Measurements from ENCODE around the gene SLC35D2. TPM values are rescaled to one million over a fixed set of nuclear protein-coding genes. Genes with fewer than 3 reads are reported as not detected.

The SLC35D2 gene
- total RNA-seq (2014; rRNA removed; shearing (Covaris generic)) (0.44 and 1.4 TPM in 2 replicates), total RNA-seq (2022) (1.3 and 1.4 TPM in 2 replicates), Bru-seq, nascent RNA (percentile 47 among the genes with signal in this experiment), BruChase-seq, experiment 1, labeled RNA remaining after a 6-hour chase (percentile 48 among the genes with signal in this experiment), BruChase-seq, experiment 2, labeled RNA remaining after a 2-hour chase (percentile 46 among the genes with signal in this experiment)
- long read RNA-seq = 0 reads

DNA sequence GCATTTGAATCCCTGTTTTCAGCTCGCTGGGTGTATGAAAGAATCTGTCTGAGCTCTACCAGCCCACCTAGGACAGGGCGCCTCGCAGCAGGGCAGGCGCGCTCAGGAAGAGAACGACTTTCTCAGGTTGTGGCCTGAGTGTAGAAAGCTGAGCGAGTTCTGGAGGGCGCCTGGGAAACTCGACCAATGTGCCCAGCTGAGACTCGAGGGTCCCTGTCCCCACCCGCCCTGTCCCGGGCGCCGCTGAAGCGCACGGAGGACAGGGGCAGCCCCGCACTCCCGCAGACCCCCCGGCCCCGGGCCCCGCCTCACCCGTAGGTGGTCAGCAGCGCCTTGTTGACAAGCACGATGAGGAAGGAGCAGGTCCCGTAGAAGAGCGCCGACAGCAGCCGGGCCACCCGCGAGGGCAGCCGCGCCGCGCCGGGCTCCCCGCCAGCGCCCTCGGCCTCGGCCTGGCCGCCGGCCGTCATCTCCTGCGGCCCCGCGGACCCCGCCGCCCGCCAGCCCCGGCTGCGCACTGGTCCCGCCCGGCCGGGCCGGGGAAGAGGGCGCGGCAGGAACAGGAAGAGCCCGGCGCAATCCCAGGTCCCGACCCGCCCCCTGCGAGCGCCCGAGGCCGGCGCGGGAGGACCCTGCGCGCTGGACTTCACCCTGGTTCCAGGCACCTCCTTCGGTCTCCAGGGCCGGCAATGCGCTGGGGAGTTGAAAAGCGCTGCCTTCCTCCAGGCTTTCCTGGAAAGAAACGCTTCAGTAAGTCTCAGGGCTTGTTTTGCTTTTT, at the start of gene SLC35D2:
Gene SLC35D2 (minus strand): TSS at position 547 of the 778 bp plus-strand sequence. CDS start 77 bp downstream, at position 470.
- no peak within 1 kb of the TSS for H2AFZ ChIP-seq (ENCODE audit: low read length)
- H3K9me3 ChIP-seq (ENCODE audit: low read length) = no peaks in the 10 kb centered on the region
- H3K4me2 ChIP-seq (ENCODE audit: low read length) = no peak within 1 kb of the TSS
- no peaks in the 10 kb centered on the region for H3K9me2 ChIP-seq (ENCODE audit: insufficient read depth, low read length)
- no peaks in the 10 kb centered on the region for H3K4me1 ChIP-seq (ENCODE audit: insufficient read depth, low read length, poor library complexity, severe bottlenecking)
- POLR2A ChIA-PET = interaction anchor here (0.7 kb wide), 1 partner anchor 66 kb away, joined by 3 read pairs; no protein-coding TSS in a partner anchor
- no TSS peak for BruUV-seq (replicated peaks)
- CTCF ChIA-PET (ENCODE audit: unreplicated experiment) = no interaction called here
- no peak for DNase-seq (ENCODE audit: low spot score)
- H3K36me3 ChIP-seq (ENCODE audit: insufficient read depth, low read length) = peaks cover 58% of the 10 kb centered on the region
- no peak within 1 kb of the TSS for H3K27ac ChIP-seq (ENCODE audit: low read depth, low read length, poor library complexity, severe bottlenecking)
- H4K20me1 ChIP-seq (ENCODE audit: insufficient read depth, low read length) = no peaks in the 10 kb centered on the region
- no peak within 1 kb of the TSS for H3K4me3 ChIP-seq (ENCODE audit: low read depth, low read length, poor library complexity, severe bottlenecking)
- no peaks in the 10 kb centered on the region for H3K79me2 ChIP-seq (ENCODE audit: insufficient read depth, low read depth, low read length)
- TF ChIP-seq, protein P1, sequence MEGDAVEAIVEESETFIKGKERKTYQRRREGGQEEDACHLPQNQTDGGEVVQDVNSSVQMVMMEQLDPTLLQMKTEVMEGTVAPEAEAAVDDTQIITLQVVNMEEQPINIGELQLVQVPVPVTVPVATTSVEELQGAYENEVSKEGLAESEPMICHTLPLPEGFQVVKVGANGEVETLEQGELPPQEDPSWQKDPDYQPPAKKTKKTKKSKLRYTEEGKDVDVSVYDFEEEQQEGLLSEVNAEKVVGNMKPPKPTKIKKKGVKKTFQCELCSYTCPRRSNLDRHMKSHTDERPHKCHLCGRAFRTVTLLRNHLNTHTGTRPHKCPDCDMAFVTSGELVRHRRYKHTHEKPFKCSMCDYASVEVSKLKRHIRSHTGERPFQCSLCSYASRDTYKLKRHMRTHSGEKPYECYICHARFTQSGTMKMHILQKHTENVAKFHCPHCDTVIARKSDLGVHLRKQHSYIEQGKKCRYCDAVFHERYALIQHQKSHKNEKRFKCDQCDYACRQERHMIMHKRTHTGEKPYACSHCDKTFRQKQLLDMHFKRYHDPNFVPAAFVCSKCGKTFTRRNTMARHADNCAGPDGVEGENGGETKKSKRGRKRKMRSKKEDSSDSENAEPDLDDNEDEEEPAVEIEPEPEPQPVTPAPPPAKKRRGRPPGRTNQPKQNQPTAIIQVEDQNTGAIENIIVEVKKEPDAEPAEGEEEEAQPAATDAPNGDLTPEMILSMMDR (conservative IDR thresholded peaks at IDR 0.05; ENCODE audit: low read length) = no peak
- TF ChIP-seq EZH2phosphoT487 (IDR thresholded peaks at IDR 0.05; ENCODE audit: borderline replicate concordance, low read depth, low read length) = no peak
- intact Hi-C loops (cut with micrococcal nuclease; ENCODE audit: unreplicated experiment) = no loop called here

DNA sequence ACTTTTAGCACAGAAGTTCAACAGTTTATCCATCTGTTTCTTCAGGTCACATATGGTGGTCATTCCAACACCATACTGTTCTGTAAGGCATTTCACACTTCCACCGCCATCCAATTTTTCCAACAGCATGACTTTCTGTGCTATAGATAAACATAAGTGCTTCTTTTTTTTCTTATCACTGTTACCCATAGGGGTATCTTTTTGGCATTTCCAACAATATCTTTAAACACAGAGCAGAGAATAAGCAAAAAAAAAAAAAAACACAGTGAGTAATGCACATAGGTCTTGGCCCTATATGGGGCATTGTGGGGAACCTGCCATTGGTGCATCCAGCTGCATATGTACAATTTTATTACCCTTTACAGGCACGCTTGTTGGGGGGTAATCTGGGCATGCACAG, 46.9 kb upstream of the SLC35D2 start:
- no peaks in the 10 kb centered on the region for H3K9me3 ChIP-seq (ENCODE audit: low read length)
- no TSS peak for BruUV-seq (replicated peaks)
- ChIA-PET POLR2A (interaction anchor here (1.2 kb wide), 1 partner anchor 12 kb away, joined by 5 read pairs; no protein-coding TSS in a partner anchor), CTCF (ENCODE audit: unreplicated experiment) (no interaction called here)
- H3K9me2 ChIP-seq (ENCODE audit: insufficient read depth, low read length) = no peaks in the 10 kb centered on the region
- no peak overlapping the region for H3K4me3 ChIP-seq (ENCODE audit: low read depth, low read length, poor library complexity, severe bottlenecking)
- intact Hi-C loops (cut with micrococcal nuclease; ENCODE audit: unreplicated experiment) = no loop called here
- DNase-seq (ENCODE audit: low spot score) = no peak
- no peaks in the 10 kb centered on the region for H3K4me1 ChIP-seq (ENCODE audit: insufficient read depth, low read length, poor library complexity, severe bottlenecking)
- no peak overlapping the region for H3K4me2 ChIP-seq (ENCODE audit: low read length)
- H3K79me2 ChIP-seq (ENCODE audit: insufficient read depth, low read depth, low read length) = no peaks in the 10 kb centered on the region
- H2AFZ ChIP-seq (ENCODE audit: low read length) = no peak overlapping the region
- no peaks in the 10 kb centered on the region for H3K36me3 ChIP-seq (ENCODE audit: insufficient read depth, low read length)
- no peaks in the 10 kb centered on the region for H4K20me1 ChIP-seq (ENCODE audit: insufficient read depth, low read length)
- TF ChIP-seq EZH2phosphoT487 (IDR thresholded peaks at IDR 0.05; ENCODE audit: borderline replicate concordance, low read depth, low read length) = no peak
- TF ChIP-seq, protein P1 (conservative IDR thresholded peaks at IDR 0.05; ENCODE audit: low read length) = no peak
- H3K27ac ChIP-seq (ENCODE audit: low read depth, low read length, poor library complexity, severe bottlenecking) = no peak overlapping the region
